H1 (cell line): ENCODE measurements around the gene NDUFB1. TPM values are rescaled to one million over a fixed set of nuclear protein-coding genes. Genes with fewer than 3 reads are reported as not detected.

Experiments used
- CTCF ChIA-PET: fragments of 300-600 bp; sonication (Branson Sonifier 250); formaldehyde crosslinking; loops from one replicate; lab custom pipeline; 2021; ENCODE audit not compliant: partially characterized antibody; lab: Charles Lee
- POLR2A ChIA-PET: fragments of 300-600 bp; sonication (Branson Sonifier 250); formaldehyde crosslinking; loops from one replicate; lab custom pipeline; 2021; ENCODE audit warnings: inconsistent platforms; ENCODE audit not compliant: partially characterized antibody; lab: Charles Lee
- DNase-seq, 2 experiments: peaks; one replicate each; pipeline versions ENCODE4 v3.0.0 to v3.0.0-alpha.2; 2010 to 2022; ENCODE audit warnings: low spot score in 2 of 2, low read depth in 1 of 2, mixed read lengths in 1 of 2
- FAIRE-seq: peaks from 2 replicates; lab custom pipeline; 2011; peaks lifted over from hg19 to GRCh38; lab: Jason Lieb, UNC
- H2AFZ ChIP-seq: 2 replicates; pipeline ENCODE4 v1.8.1; 2012; ENCODE audit warnings: low read length, inconsistent platforms
- H2AK5ac ChIP-seq: 2 replicates; pipeline ENCODE4 v1.6.1; 2013; ENCODE audit warnings: low read depth, low read length
- H2BK120ac ChIP-seq: replicated peaks from 2 replicates; pipeline ENCODE3; 2013; ENCODE audit warnings: low read depth, low read length, inconsistent platforms
- H2BK12ac ChIP-seq: 2 replicates; pipeline ENCODE4 v1.6.1; 2013; ENCODE audit warnings: low read depth, low read length
- H2BK15ac ChIP-seq: 2 replicates; pipeline ENCODE4 v1.6.1; 2013; ENCODE audit warnings: low read length
- H2BK20ac ChIP-seq: 2 replicates; pipeline ENCODE4 v1.6.1; 2013; ENCODE audit warnings: low read length
- H2BK5ac ChIP-seq: 2 replicates; pipeline ENCODE4 v1.6.1; 2013; ENCODE audit warnings: low read depth, low read length
- H3K14ac ChIP-seq: 2 replicates; pipeline ENCODE4 v1.6.1; 2013; ENCODE audit warnings: inconsistent platforms; ENCODE audit not compliant: insufficient read length
- H3K18ac ChIP-seq: 2 replicates; pipeline ENCODE4 v1.6.1; 2013; ENCODE audit warnings: low read length; ENCODE audit errors: extremely low read depth
- H3K23ac ChIP-seq: 2 replicates; pipeline ENCODE4 v1.6.1; 2013; ENCODE audit warnings: inconsistent platforms; ENCODE audit not compliant: insufficient read length
- H3K23me2 ChIP-seq: 2 replicates; pipeline ENCODE4 v1.6.1; 2013; ENCODE audit warnings: low read depth, low read length
- H3K27ac ChIP-seq: 2 replicates; pipeline ENCODE4 v1.6.1; 2011; ENCODE audit warnings: low read depth, low read length, inconsistent platforms
- H3K27me3 ChIP-seq, 4 experiments: replicated peaks in 1 of 4; 1 replicate in 1 of 4; 2 replicates in 3 of 4; pipeline versions ENCODE4 v1.6.1 to v1.8.1; 2011 to 2013; ENCODE audit warnings: low read length in 3 of 4, mild to moderate bottlenecking in 3 of 4, inconsistent platforms in 2 of 4, mixed read lengths in 2 of 4, moderate library complexity in 1 of 4; ENCODE audit not compliant: control insufficient read depth in 3 of 4, insufficient read depth in 3 of 4; ENCODE audit errors: extremely low read depth in 1 of 4
- H3K36me3 ChIP-seq, 4 experiments: 2 replicates each; pipeline versions ENCODE4 v1.6.1 to v1.8.1; 2011 to 2013; ENCODE audit warnings: mild to moderate bottlenecking in 4 of 4, low read length in 3 of 4, moderate library complexity in 2 of 4, control low read depth in 1 of 4, inconsistent platforms in 1 of 4; ENCODE audit not compliant: insufficient read depth in 4 of 4, control insufficient read depth in 2 of 4
- H3K4ac ChIP-seq: replicated peaks from 2 replicates; pipeline ENCODE3; 2013; ENCODE audit warnings: low read length, low read depth, mixed read lengths, inconsistent platforms; ENCODE audit not compliant: insufficient read length
- H3K4me1 ChIP-seq, 4 experiments: replicated peaks in 1 of 4; 1 replicate in 1 of 4; 2 replicates in 3 of 4; pipeline versions ENCODE4 v1.6.1 to v1.8.1; 2011 to 2013; ENCODE audit warnings: low read length in 3 of 4, inconsistent platforms in 2 of 4, mixed read lengths in 1 of 4; ENCODE audit not compliant: insufficient read depth in 4 of 4, control insufficient read depth in 3 of 4
- H3K4me2 ChIP-seq, 2 experiments: 2 replicates each; pipeline versions ENCODE4 v1.6.1 to v1.8.1; 2011 to 2013; ENCODE audit warnings: low read depth in 2 of 2, low read length in 2 of 2, control low read depth in 1 of 2, inconsistent platforms in 1 of 2, mild to moderate bottlenecking in 1 of 2; ENCODE audit not compliant: insufficient read depth in 1 of 2
- H3K4me3 ChIP-seq, 4 experiments: fragments of 200-600, 300-600 bp in 1 of 4; sonication (generic), shearing (Covaris generic), sonication (Bioruptor Twin) in 1 of 4; 2 replicates each; pipeline versions ENCODE4 v1.5.1 to v1.8.1; 2011 to 2016; ENCODE audit warnings: low read length in 4 of 4, low read depth in 3 of 4, control low read depth in 2 of 4, inconsistent platforms in 2 of 4, mild to moderate bottlenecking in 2 of 4, mixed read lengths in 1 of 4, moderate library complexity in 1 of 4; ENCODE audit not compliant: insufficient read depth in 2 of 4; ENCODE audit errors: extremely low read depth in 1 of 4
- H3K56ac ChIP-seq: replicated peaks from 2 replicates; pipeline ENCODE3; 2013; ENCODE audit warnings: low read depth, mild to moderate bottlenecking, mixed read lengths, low read length, inconsistent platforms; ENCODE audit not compliant: insufficient read length
- H3K79me1 ChIP-seq: 2 replicates; pipeline ENCODE4 v1.6.1; 2013; ENCODE audit warnings: low read depth, low read length, control low read depth
- H3K79me2 ChIP-seq, 2 experiments: 2 replicates each; pipeline versions ENCODE4 v1.6.1 to v1.8.1; 2012 to 2013; ENCODE audit warnings: low read length in 2 of 2, mild to moderate bottlenecking in 2 of 2, inconsistent platforms in 1 of 2; ENCODE audit not compliant: insufficient read depth in 2 of 2, control insufficient read depth in 1 of 2
- H3K9ac ChIP-seq, 4 experiments: replicated peaks in 1 of 4; 1 replicate in 1 of 4; 2 replicates in 3 of 4; pipeline versions ENCODE4 v1.6.1 to v1.8.1; 2011 to 2013; ENCODE audit warnings: low read depth in 3 of 4, low read length in 3 of 4, control low read depth in 2 of 4, mild to moderate bottlenecking in 2 of 4, moderate library complexity in 2 of 4, inconsistent platforms in 1 of 4; ENCODE audit errors: extremely low read depth in 1 of 4
- H3K9me3 ChIP-seq, 2 experiments: 2 replicates each; pipeline versions ENCODE4 v1.6.1 to v1.8.1; 2012 to 2013; ENCODE audit warnings: mild to moderate bottlenecking in 2 of 2, moderate library complexity in 2 of 2, control low read depth in 1 of 2, inconsistent platforms in 1 of 2, low read depth in 1 of 2, low read length in 1 of 2, mixed read lengths in 1 of 2; ENCODE audit not compliant: insufficient read depth in 2 of 2
- H4K20me1 ChIP-seq, 2 experiments: replicated peaks in 1 of 2; 2 replicates each; pipeline versions ENCODE3 to v1.8.1; 2011 to 2013; ENCODE audit warnings: inconsistent platforms in 2 of 2, low read length in 2 of 2, mild to moderate bottlenecking in 1 of 2; ENCODE audit not compliant: insufficient read depth in 2 of 2, control insufficient read depth in 1 of 2
- H4K5ac ChIP-seq: 2 replicates; pipeline ENCODE4 v1.6.1; 2013; ENCODE audit warnings: low read length, low read depth, mixed read lengths, inconsistent platforms; ENCODE audit not compliant: insufficient read length
- H4K8ac ChIP-seq: 2 replicates; pipeline ENCODE4 v1.8.0; 2013; ENCODE audit warnings: mild to moderate bottlenecking, moderate library complexity, low read length, inconsistent platforms; ENCODE audit not compliant: insufficient read depth; ENCODE audit errors: extremely low read depth
- H4K91ac ChIP-seq: replicated peaks from 2 replicates; pipeline ENCODE3; 2013; ENCODE audit warnings: low read length, mixed read lengths, inconsistent platforms; ENCODE audit not compliant: insufficient read length
- CBX8 ChIP-seq: fragments of 300-800, 300-1000 bp; sonication (generic); IDR thresholded peaks from 2 replicates; pipeline ENCODE4 v1.7.1; 2016; ENCODE audit warnings: low read depth, low read length, borderline replicate concordance
- CHD1 ChIP-seq: IDR thresholded peaks from 2 replicates; pipeline ENCODE4 v1.6.1; 2012; ENCODE audit warnings: low read depth, low read length, improper control_type of control experiment
- CHD2 ChIP-seq: IDR thresholded peaks from 2 replicates; pipeline ENCODE4 v1.6.1; 2012; ENCODE audit warnings: low read length, improper control_type of control experiment
- HDAC2 ChIP-seq, 2 experiments: fragments of 300-600 bp in 1 of 2; sonication (generic) in 1 of 2; IDR thresholded peaks; 2 replicates each; pipeline ENCODE4 v1.6.1; 2011 to 2012; ENCODE audit warnings: low read depth in 2 of 2, low read length in 2 of 2, mild to moderate bottlenecking in 2 of 2, moderate library complexity in 2 of 2, borderline replicate concordance in 1 of 2, inconsistent platforms in 1 of 2
- SP1 ChIP-seq: IDR thresholded peaks from 2 replicates; pipeline ENCODE4 v1.6.1; 2011; ENCODE audit warnings: low read depth, low read length
- SP2 ChIP-seq: IDR thresholded peaks from 2 replicates; pipeline ENCODE4 v1.6.1; 2012; ENCODE audit warnings: mild to moderate bottlenecking, low read length, inconsistent platforms
- TAF7 ChIP-seq: optimal IDR thresholded peaks from 2 replicates; pipeline ENCODE3; 2011; ENCODE audit warnings: low read depth, mild to moderate bottlenecking, inconsistent platforms, low read length, moderate library complexity, borderline replicate concordance
- WGBS, 2 experiments: shearing (Covaris generic) in 1 of 2; methylation state at CpG; one replicate each; pipeline versions ENCODE4 v1.1.6 to v1.1.7; 2013 to 2015; ENCODE audit warnings: low lambda C conversion rate in 2 of 2, mixed read lengths in 2 of 2, inconsistent platforms in 1 of 2, low coverage in 1 of 2, missing lambda C conversion rate in 1 of 2; ENCODE audit not compliant: insufficient replicate concordance in 2 of 2, insufficient coverage in 1 of 2, insufficient read length in 1 of 2; ENCODE audit errors: extremely low coverage in 1 of 2, missing lambda C conversion rate in 1 of 2; 5-methylcytosine and 5-hydroxymethylcytosine counted together
- polyA plus RNA-seq, 7 experiments: library from polyadenylated mRNA; depleted of rRNA in 3 of 7; stranded (reverse) in 5 of 7; unstranded in 2 of 7; fragments of >200 nt in 5 of 7; fragments of 200-250 nt in 2 of 7; gene quantifications; 1 replicate in 5 of 7; 2 replicates in 1 of 7; 4 replicates in 1 of 7; pipeline versions ENCODE4 v1.2.1 to v1.2.3, GENCODE V29; 2011 to 2013; ENCODE audit warnings: missing spikeins in 2 of 7, mixed read lengths in 2 of 7
- total RNA-seq: library from RNA; stranded (reverse); fragmentation: NEBNext Ultra II Directional; extraction: Animal tissue kit (Norgen Biotek cat#: 25700); gene quantifications from 2 replicates; pipeline ENCODE4 v1.2.1, GENCODE V29; 2021

The NDUFB1 gene
- total and polyA plus RNA-seq, 2 of the 8 experiments (the other 6 are each of a cell fraction or from before 2014, with no cell fraction given): 124 to 271 TPM

- no peak overlapping the region for H4K8ac ChIP-seq
- H4K5ac ChIP-seq: no peak overlapping the region
- CTCF ChIA-PET: interaction anchor here (0.6 to 1.5 kb wide), 2 partner anchors 11 to 67 kb away, joined by 3 read pairs; no protein-coding TSS in a partner anchor
- no peak for FAIRE-seq
- TF ChIP-seq CBX8 (no peak), SP1 (no peak), TAF7 (no peak), CHD1 (no peak), CHD2 (no peak), HDAC2 (IDR thresholded peaks at IDR 0.05; ENCODE audit: borderline replicate concordance in 1 of 2, low read depth in 2 of 2, low read length in 2 of 2) (no peak), SP2 (no peak)
- POLR2A ChIA-PET: interaction anchor here (1.0 to 1.9 kb wide), 2 partner anchors 9 to 24 kb away, joined by 3 to 5 read pairs; partner anchors contain the start of genes CPSF2 and NDUFB1
- H3K18ac ChIP-seq: no peak overlapping the region
- no peaks in the 10 kb centered on the region for H3K4me1 ChIP-seq
- H3K4me3 ChIP-seq: no peak overlapping the region
- H3K27ac ChIP-seq: no peak overlapping the region
- no peak overlapping the region for H2BK5ac ChIP-seq
- no peak overlapping the region for H2AFZ ChIP-seq
- H3K9me3 ChIP-seq: no peaks in the 10 kb centered on the region
- H3K9ac ChIP-seq: no peak overlapping the region
- no peak overlapping the region for H2BK20ac ChIP-seq
- H3K79me2 ChIP-seq: no peaks in the 10 kb centered on the region
- no peak overlapping the region for H4K91ac ChIP-seq
- no peak overlapping the region for H2BK120ac ChIP-seq
- H2AK5ac ChIP-seq: no peak overlapping the region
- no peaks in the 10 kb centered on the region for H3K23me2 ChIP-seq
- peaks cover 0 to 2% of the 10 kb centered on the region in 2 experiments for H4K20me1 ChIP-seq
- 96% methylated on average over 2 of the region's 2 CpGs; no CpG with 5 or more reads in 1 of the 2 experiments for WGBS, 2 experiments
- H3K4me2 ChIP-seq: no peak overlapping the region
- no peak overlapping the region for H3K4ac ChIP-seq
- H3K56ac ChIP-seq: no peak overlapping the region
- no peaks in the 10 kb centered on the region for H3K27me3 ChIP-seq
- H2BK12ac ChIP-seq: no peak overlapping the region
- no peak overlapping the region for H3K14ac ChIP-seq
- H2BK15ac ChIP-seq: no peak overlapping the region
- H3K23ac ChIP-seq: no peak overlapping the region
- DNase-seq: no peak
- H3K36me3 ChIP-seq: peaks cover 21 to 84% (median 54%) of the 10 kb centered on the region in 4 experiments
- no peaks in the 10 kb centered on the region; the same call in 1 of the 2 replicates for H3K79me1 ChIP-seq
These were observed 23.2 kb upstream of the NDUFB1 start for GRCh38 chr14:92144708-92145107.
